ENCODE measurements around the gene ANKFY1.

GRCh38 chr17:4270736-4271135 is 7.0 kb upstream of the ANKFY1 start:
- TF ChIP-seq EZH2phosphoT487 (IDR thresholded peaks at IDR 0.05; ENCODE audit: borderline replicate concordance) (no peak), CTCF (IDR thresholded peaks at IDR 0.05 in 2 of 3, conservative IDR thresholded peaks at IDR 0.05 in 1 of 3; ENCODE audit: borderline replicate concordance in 1 of 3, insufficient read depth in 1 of 3, low read depth in 2 of 3, low read length in 2 of 3) (no peak), EZH2 (IDR thresholded peaks at IDR 0.05) (no peak), POLR2AphosphoS5 (IDR thresholded peaks at IDR 0.05; ENCODE audit: low read depth, low read length) (no peak), ELF1 (IDR thresholded peaks at IDR 0.05; ENCODE audit: borderline replicate concordance, low read depth) (no peak), MAX (IDR thresholded peaks at IDR 0.05) (no peak), YY1 (IDR thresholded peaks at IDR 0.05; ENCODE audit: extremely low read depth, insufficient replicate concordance, low read depth, low read length) (no peak), TCF7L2 (IDR thresholded peaks at IDR 0.05; ENCODE audit: borderline replicate concordance, extremely low read depth, insufficient read depth, insufficient read length) (no peak), POLR2A (IDR thresholded peaks at IDR 0.05; ENCODE audit: borderline replicate concordance, extremely low read depth, insufficient read depth, insufficient read length) (no peak), ZBTB33 (IDR thresholded peaks at IDR 0.05; ENCODE audit: extremely low read depth, insufficient replicate concordance, low read length) (no peak)

Data from HCT116 (cell line).